HepG2 (cell line): ENCODE measurements around the gene TPRG1L. TPM values are rescaled to one million over a fixed set of nuclear protein-coding genes. Genes with fewer than 3 reads are reported as not detected.

ENCODE experiments used
- ATF7-NPFF ChIP-seq: sonication (generic); formaldehyde crosslinking; IDR thresholded peaks from 2 replicates; pipeline ENCODE4 v1.8.1; 2023; ENCODE audit warnings: mild to moderate bottlenecking, low read depth, missing genetic modification reagents, moderate library complexity
- CREB1 ChIP-seq, 2 experiments: fragments of 450-650 bp in 1 of 2; IDR thresholded peaks; 2 replicates each; pipeline ENCODE4 v1.6.1; 2016 to 2017; ENCODE audit warnings: control low read depth in 1 of 2, mild to moderate bottlenecking in 1 of 2, missing compliant biosample characterization in 1 of 2, missing genetic modification characterization in 1 of 2
- DNMT1 ChIP-seq: sonication (generic); formaldehyde crosslinking; IDR thresholded peaks from 2 replicates; pipeline ENCODE4 v1.5.1; 2020; ENCODE audit warnings: mild to moderate bottlenecking, missing genetic modification reagents
- NFAT5 ChIP-seq: sonication (generic); formaldehyde crosslinking; IDR thresholded peaks from 2 replicates; pipeline ENCODE4 v1.4.0; 2020; ENCODE audit warnings: missing genetic modification reagents
- THRA ChIP-seq: sonication (generic); formaldehyde crosslinking; IDR thresholded peaks from 2 replicates; pipeline ENCODE4 v1.4.0; 2020; ENCODE audit warnings: missing genetic modification reagents, borderline replicate concordance
- ZNF550 ChIP-seq: sonication (generic); formaldehyde crosslinking; IDR thresholded peaks from 2 replicates; pipeline ENCODE4 v1.4.0; 2020; ENCODE audit warnings: mild to moderate bottlenecking, missing genetic modification reagents, borderline replicate concordance
- ZNF563 ChIP-seq: sonication (generic); formaldehyde crosslinking; IDR thresholded peaks from 2 replicates; pipeline ENCODE4 v1.8.0; 2022; ENCODE audit warnings: mild to moderate bottlenecking, moderate library complexity, missing genetic modification reagents
- ZNF761 ChIP-seq: sonication (generic); formaldehyde crosslinking; conservative IDR thresholded peaks from 2 replicates; pipeline ENCODE4 v1.4.0; 2020; ENCODE audit warnings: mild to moderate bottlenecking, missing genetic modification reagents
- polyA plus RNA-seq, 8 experiments: library from polyadenylated mRNA; depleted of rRNA in 3 of 8; stranded (reverse) in 7 of 8; unstranded in 1 of 8; fragments of >200 nt; fragmentation: Illumina TruSeq in 4 of 8; extraction: Trizol in 4 of 8; gene quantifications; 2 replicates each; pipeline versions ENCODE4 v1.2.1 to v1.2.3, GENCODE V29; 2011 to 2016; ENCODE audit warnings: low read depth in 4 of 8, missing spikeins in 1 of 8, mixed read lengths in 1 of 8; ENCODE audit not compliant: insufficient read depth in 1 of 8
- total RNA-seq, 5 experiments: library from RNA; depleted of rRNA; stranded (reverse); fragments of >200 nt; fragmentation: Illumina TruSeq; extraction: Trizol; gene quantifications; 2 replicates each; pipeline ENCODE4 v1.2.3, GENCODE V29; 2016; ENCODE audit warnings: low read depth in 1 of 5
- TF ChIP-seq, protein P1 (sequence below): sonication (generic); formaldehyde crosslinking; conservative IDR thresholded peaks from 2 replicates; pipeline ENCODE4 v1.8.0; 2022; ENCODE audit warnings: mild to moderate bottlenecking, moderate library complexity, missing genetic modification reagents
- TF ChIP-seq, protein P2 (sequence below): sonication (generic); formaldehyde crosslinking; IDR thresholded peaks from 2 replicates; pipeline ENCODE4 v1.8.1; 2023; ENCODE audit warnings: mild to moderate bottlenecking, inconsistent platforms, moderate library complexity, missing genetic modification reagents, borderline replicate concordance

The TPRG1L gene
- total and polyA plus RNA-seq, 2 of the 13 experiments (the other 11 are each of a cell fraction or from before 2014, with no cell fraction given), result 21.3 to 37.4 TPM

GRCh38 chr1:3649342-3650247 is 24.8 kb downstream of the TPRG1L start, which contains the start of gene WRAP73 (continued):
- TF ChIP-seq CREB1 (IDR thresholded peaks at IDR 0.05) (peak; percentile 54), CREB1 (CRISPR knock-in tag; IDR thresholded peaks at IDR 0.05) (peak; percentile 71; the same call in 1 of the 2 replicates), DNMT1 (CRISPR knock-in tag) (no peak), ZNF563 (no peak), ZNF761 (no peak), NFAT5 (no peak), ZNF550 (no peak), ATF7-NPFF (peak; percentile 48; the same call in 1 of the 2 replicates), THRA (CRISPR knock-in tag) (no peak)
- TF ChIP-seq, protein P1, sequence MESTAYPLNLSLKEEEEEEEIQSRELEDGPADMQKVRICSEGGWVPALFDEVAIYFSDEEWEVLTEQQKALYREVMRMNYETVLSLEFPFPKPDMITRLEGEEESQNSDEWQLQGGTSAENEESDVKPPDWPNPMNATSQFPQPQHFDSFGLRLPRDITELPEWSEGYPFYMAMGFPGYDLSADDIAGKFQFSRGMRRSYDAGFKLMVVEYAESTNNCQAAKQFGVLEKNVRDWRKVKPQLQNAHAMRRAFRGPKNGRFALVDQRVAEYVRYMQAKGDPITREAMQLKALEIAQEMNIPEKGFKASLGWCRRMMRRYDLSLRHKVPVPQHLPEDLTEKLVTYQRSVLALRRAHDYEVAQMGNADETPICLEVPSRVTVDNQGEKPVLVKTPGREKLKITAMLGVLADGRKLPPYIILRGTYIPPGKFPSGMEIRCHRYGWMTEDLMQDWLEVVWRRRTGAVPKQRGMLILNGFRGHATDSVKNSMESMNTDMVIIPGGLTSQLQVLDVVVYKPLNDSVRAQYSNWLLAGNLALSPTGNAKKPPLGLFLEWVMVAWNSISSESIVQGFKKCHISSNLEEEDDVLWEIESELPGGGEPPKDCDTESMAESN (CRISPR knock-in tag), result no peak
- TF ChIP-seq, protein P2, sequence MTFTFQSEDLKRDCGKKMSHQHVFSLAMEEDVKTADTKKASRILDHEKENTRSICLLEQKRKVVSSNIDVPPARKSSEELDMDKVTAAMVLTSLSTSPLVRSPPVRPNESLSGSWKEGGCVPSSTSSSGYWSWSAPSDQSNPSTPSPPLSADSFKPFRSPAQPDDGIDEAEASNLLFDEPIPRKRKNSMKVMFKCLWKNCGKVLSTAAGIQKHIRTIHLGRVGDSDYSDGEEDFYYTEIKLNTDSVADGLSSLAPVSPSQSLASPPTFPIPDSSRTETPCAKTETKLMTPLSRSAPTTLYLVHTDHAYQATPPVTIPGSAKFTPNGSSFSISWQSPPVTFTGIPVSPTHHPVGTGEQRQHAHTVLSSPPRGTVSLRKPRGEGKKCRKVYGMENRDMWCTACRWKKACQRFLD, result no peak
- TF ChIP-seq, all 625 proteins: peak for 137
